GM11168 (cell line): ENCODE measurements around the gene NSUN3.
"Not testable (repeated sequence)": the region's sequence is repeated elsewhere in the genome, so short reads cannot be mapped to it uniquely, and the experiment has no call there.

ENCODE experiments used
- in situ Hi-C: fragments of 300-500 bp; cut with MboI; formaldehyde crosslinking; loops from one replicate; pipeline ENCODE4 v1.12.0; 2022; ENCODE audit warnings: low sequenced_read_pairs; ENCODE audit not compliant: unreplicated experiment

NSUN3 gene

DNA sequence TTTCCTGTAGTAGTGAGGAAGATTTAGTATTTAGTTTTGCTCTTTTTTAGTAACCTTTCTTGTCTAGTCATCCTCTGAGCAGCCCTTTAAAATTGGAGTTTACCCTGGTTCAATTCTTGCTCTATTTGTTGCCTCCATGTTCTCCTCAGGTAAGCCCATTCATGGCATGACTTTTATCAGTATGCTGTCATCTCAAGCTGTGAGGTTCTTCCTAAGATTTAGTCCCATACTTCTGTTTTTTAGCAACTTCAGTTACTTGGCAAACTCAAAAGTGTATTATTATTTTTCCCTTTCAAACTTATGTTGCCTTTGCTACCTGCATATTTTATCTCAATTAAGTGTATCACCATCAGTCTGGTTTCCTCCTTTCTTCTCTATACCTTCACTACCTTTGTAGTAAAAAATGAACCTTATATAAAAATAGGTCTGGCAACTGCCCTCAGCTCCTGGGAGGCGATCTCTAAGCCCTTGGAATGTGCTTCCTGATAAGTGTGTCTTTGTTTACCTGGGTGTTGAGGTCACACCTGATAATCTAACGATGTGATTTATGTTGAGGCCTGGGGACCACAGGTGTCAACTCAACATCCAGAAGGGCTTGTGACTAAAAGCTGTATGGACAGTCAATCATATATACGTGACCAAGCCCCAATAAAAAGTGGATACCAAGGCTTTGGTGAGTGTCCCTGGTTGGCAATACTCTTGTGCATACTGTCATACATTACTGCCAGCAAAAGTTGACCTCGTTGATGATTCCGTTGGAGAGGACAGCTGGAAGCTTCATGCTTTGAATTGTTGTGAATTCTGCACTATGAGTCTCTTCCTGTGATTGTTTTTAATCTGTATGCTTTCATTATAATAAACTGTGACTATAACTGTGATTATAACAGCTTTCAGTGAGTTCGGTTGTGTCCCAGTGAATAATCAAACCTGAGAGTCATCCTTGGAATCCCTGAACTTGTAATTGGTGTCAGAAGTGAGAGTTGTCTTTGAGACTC is 3.9 kb downstream of the NSUN3 start:
- in situ Hi-C loops, result no loop called here

GRCh38 chr3:94069194-94069813 is 6.4 kb downstream of the NSUN3 start:
- in situ Hi-C loops, result no loop called here

GRCh38 chr3:94070341-94070911 is 7.6 kb downstream of the NSUN3 start:
- in situ Hi-C loops, result no loop called here

GRCh38 chr3:94071713-94072284 is 8.9 kb downstream of the NSUN3 start:
- in situ Hi-C loops, result no loop called here

- in situ Hi-C loops, result no loop called here
These were observed 13.2 kb downstream of the NSUN3 start for GRCh38 chr3:94076055-94076454.

GRCh38 chr3:94080552-94080951 is 17.7 kb downstream of the NSUN3 start:
- in situ Hi-C loops, result not testable (repeated sequence)

GRCh38 chr3:94081884-94082283 is 19.0 kb downstream of the NSUN3 start:
- in situ Hi-C loops, result no loop called here

- in situ Hi-C loops, result no loop called here
These were observed 19.6 kb downstream of the NSUN3 start for GRCh38 chr3:94082391-94082937.

- in situ Hi-C loops, result no loop called here
These were observed 20.4 kb downstream of the NSUN3 start for GRCh38 chr3:94083261-94083660.

- in situ Hi-C loops, result no loop called here
These were observed 26.3 kb downstream of the NSUN3 start for GRCh38 chr3:94089126-94089525.

GRCh38 chr3:94092086-94092485 is 29.2 kb downstream of the NSUN3 start:
- in situ Hi-C loops, result no loop called here

DNA sequence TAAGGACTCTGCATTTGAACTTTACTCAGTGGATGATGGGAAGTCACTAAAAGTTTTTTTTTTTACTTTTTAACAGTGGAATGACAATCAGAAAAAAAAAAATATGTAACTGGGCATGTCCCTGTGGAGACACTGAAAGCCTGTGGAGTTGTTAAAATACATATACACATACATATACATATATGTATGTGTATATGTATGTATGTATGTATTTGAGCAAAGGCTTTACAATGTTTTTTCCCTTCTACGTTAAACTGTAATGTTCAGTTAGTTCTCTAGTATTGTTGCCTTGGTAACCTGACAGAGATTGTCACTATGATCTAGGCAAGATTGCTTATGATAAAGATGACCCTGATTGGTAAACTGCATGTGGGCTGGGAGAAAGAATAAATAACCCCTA is 30.3 kb downstream of the NSUN3 start:
- in situ Hi-C loops, result no loop called here

DNA sequence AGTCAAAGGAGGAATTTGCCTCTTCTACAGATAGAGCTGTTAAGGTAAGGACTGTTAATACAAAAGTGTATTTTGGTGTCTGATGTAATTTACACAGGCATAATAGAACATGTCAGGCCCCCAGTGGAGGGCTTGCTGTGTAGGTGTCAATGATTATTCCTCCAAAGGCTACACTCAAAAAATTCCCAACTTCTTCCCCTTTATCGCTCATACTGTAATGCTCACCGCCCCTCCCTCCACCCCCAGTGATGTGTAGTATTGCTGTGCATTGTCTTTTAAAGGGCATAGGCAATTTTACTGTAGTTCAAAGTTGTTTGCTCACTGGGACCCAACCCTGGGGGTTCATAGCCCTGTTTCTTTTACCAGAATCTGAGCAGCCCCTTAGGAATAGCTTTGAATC is 32.2 kb downstream of the NSUN3 start:
- in situ Hi-C loops, result no loop called here

- in situ Hi-C loops, result no loop called here
These were observed 35.6 kb downstream of the NSUN3 start for GRCh38 chr3:94098452-94098851.

DNA sequence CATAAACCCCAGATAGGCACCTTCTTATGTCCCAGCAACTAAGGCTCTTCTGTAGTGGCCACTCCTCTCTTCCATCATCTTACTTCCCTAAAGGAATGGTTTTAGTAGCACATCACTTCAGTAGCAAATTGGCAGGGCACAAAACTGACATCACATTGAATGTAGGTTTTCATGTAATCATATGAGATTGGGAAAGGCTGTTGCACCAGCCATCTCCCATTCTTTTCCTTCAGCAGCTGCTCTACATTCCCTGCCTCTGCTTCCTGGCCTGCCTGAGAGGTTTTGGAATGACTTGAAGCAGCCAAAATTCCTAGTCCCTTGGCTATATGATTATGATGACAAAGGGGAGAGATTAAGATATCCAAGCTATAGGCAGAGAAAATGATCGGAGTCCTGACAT is 36.5 kb downstream of the NSUN3 start:
- in situ Hi-C loops, result no loop called here

DNA sequence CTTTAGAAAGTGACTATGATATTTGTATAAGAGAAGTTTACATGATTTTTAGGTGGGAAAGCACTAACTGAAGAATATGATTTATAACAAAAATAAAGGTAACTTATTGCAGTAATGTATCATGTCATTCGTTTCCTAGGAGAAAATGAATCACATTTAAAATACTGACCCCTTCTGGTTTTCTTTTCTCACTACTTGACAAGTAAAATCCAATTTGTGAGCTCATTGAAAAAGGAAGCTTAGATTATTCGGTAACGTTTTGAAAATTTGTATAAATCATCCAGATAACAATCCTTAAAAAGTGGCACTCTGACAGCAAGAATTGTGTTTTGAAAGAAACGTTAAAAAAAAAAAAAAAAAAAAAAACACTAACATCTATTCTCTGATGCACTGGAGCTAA is 39.0 kb downstream of the NSUN3 start:
- in situ Hi-C loops, result no loop called here

GRCh38 chr3:94106268-94106667 is 43.4 kb downstream of the NSUN3 start:
- in situ Hi-C loops, result no loop called here

GRCh38 chr3:94110232-94110631 is 47.4 kb downstream of the NSUN3 start:
- in situ Hi-C loops, result not testable (repeated sequence)

DNA sequence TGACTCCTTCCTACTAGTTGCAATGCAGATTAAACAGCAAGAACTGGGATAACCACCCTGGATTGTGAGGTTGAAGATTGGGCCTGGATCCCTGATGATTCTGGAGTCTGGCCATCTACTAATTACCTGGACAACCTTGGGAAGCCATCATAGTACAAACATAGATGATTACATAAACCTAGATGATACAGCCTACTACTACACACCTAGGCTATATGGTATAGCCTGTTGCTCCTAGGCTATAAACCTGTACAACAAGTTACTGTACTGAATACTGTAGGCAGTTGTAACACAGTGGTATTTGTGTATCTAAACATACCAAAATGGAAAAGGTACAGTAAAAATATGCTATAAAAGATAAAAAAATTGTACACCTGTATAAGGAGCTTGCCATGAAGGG is 48.0 kb downstream of the NSUN3 start:
- in situ Hi-C loops, result no loop called here

DNA sequence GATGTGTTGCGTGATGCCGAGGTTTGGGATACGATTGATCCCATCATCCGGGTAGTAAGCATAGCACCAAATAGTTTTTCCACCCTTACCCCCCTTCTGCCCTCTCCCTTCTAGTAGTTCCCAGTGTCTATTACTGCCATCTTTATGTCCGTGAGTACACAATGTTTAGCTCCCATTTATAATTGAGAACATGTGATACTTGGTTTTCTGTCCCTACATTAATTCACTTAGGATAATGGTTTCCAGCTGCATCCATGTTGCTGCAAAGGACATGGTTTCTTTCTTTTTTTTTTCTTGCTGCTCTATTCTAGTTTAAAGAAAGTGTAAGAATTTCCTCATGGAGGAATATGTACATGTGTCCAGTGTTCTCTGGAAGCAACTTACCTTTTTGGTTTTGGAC is 51.8 kb downstream of the NSUN3 start:
- in situ Hi-C loops, result no loop called here

DNA sequence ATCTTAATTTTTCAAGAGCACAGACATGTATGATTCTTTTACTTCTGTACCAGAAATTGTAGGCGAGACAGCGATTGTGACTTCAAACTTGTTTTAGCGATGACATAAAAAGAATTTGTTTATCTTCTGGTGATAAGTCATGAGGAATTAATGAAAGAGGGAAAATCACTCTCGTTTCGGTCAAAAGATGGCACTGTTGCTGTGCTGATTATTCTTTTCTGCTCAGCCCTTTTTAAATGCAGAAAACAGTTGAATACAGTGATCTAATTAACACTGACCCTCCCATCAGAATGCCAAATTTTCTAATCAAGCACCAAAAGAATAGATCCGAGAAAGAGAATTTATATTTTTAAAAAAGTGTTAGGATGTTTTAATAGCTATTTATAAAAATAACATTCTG is 52.6 kb downstream of the NSUN3 start:
- in situ Hi-C loops, result no loop called here
